ENCODE data around the gene TPST1. TPM values are rescaled to one million over a fixed set of nuclear protein-coding genes. Genes with fewer than 3 reads are reported as not detected.
A peak's percentile ranks its signal among the peaks of the same experiment; 100 is the strongest.
"Not testable (repeated sequence)": the region's sequence is repeated elsewhere in the genome, so short reads cannot be mapped to it uniquely, and the experiment has no call there.

Gene TPST1
- under 1 TPM; 0.67 to 0.79 TPM for total RNA-seq

- CTCF ChIA-PET = interaction anchor here (0.6 to 0.8 kb wide), 2 partner anchors 74 to 191 kb away, joined by 3 to 6 read pairs; no protein-coding TSS in a partner anchor
- Mint-ChIP-seq H3K9me3 (no peaks in the 10 kb centered on the region), H3K27ac (peak within 1 kb of the TSS; percentile 78), H3K4me3 (peak within 1 kb of the TSS; percentile 81), H3K4me1 (peaks cover 30% of the 10 kb centered on the region), H3K36me3 (ENCODE audit: low read depth) (no peaks in the 10 kb centered on the region), H3K27me3 (peaks cover 39% of the 10 kb centered on the region)
- POLR2A ChIA-PET = no interaction called here
- DNase-seq = peak; percentile 75
Measured at GRCh38 chr7:66204822-66205740, at the start of gene TPST1. TSS of gene TPST1 (plus strand) at chr7:66205334. CDS start at chr7:66240426, 35,092 bp downstream.

- DNase-seq, H3K27me3 Mint-ChIP-seq, H3K4me3 Mint-ChIP-seq, CTCF ChIA-PET, H3K9me3 Mint-ChIP-seq, H3K27ac Mint-ChIP-seq, H3K4me1 Mint-ChIP-seq: not testable (repeated sequence)
- H3K36me3 Mint-ChIP-seq (ENCODE audit: low read depth) = peaks cover 50% of the 10 kb centered on the region
- POLR2A ChIA-PET = interaction anchor here (1.0 kb wide), 1 partner anchor 8 kb away, joined by 3 read pairs; no protein-coding TSS in a partner anchor
Measured at GRCh38 chr7:66156035-66156434, 49.1 kb upstream of the TPST1 start.

GRCh38 chr7:66157060-66157459 is 48.1 kb upstream of the TPST1 start:
- Mint-ChIP-seq H3K27ac (no peak overlapping the region), H3K27me3 (no peaks in the 10 kb centered on the region), H3K36me3 (ENCODE audit: low read depth) (peaks cover 48% of the 10 kb centered on the region), H3K4me3 (no peak overlapping the region), H3K4me1 (no peaks in the 10 kb centered on the region), H3K9me3 (no peaks in the 10 kb centered on the region)
- ChIA-PET CTCF (interaction anchor here (0.7 kb wide), 1 partner anchor 52 kb away, joined by 3 read pairs; no protein-coding TSS in a partner anchor), POLR2A (interaction anchor here (1.0 kb wide), 1 partner anchor 9 kb away, joined by 3 read pairs; no protein-coding TSS in a partner anchor)
- DNase-seq = no peak

GRCh38 chr7:66162622-66163021 is 42.5 kb upstream of the TPST1 start:
- Mint-ChIP-seq H3K27me3 (no peaks in the 10 kb centered on the region), H3K36me3 (ENCODE audit: low read depth) (peaks cover 12% of the 10 kb centered on the region), H3K9me3 (no peaks in the 10 kb centered on the region), H3K27ac (no peak overlapping the region), H3K4me3 (no peak overlapping the region), H3K4me1 (no peaks in the 10 kb centered on the region)
- DNase-seq = no peak
- ChIA-PET POLR2A (no interaction called here), CTCF (no interaction called here)

GRCh38 chr7:66163186-66163610 is 41.9 kb upstream of the TPST1 start:
- Mint-ChIP-seq H3K27ac (no peak overlapping the region), H3K4me3 (no peak overlapping the region), H3K4me1 (no peaks in the 10 kb centered on the region), H3K36me3 (ENCODE audit: low read depth) (peaks cover 7% of the 10 kb centered on the region), H3K9me3 (no peaks in the 10 kb centered on the region), H3K27me3 (no peaks in the 10 kb centered on the region)
- POLR2A ChIA-PET = no interaction called here
- CTCF ChIA-PET = no interaction called here
- no peak for DNase-seq

GRCh38 chr7:66164356-66164755 is 40.8 kb upstream of the TPST1 start:
- no peak overlapping the region for H3K27ac Mint-ChIP-seq
- H3K36me3 Mint-ChIP-seq (ENCODE audit: low read depth) = peaks cover 3% of the 10 kb centered on the region
- no peaks in the 10 kb centered on the region for H3K4me1 Mint-ChIP-seq
- CTCF ChIA-PET = no interaction called here
- H3K4me3 Mint-ChIP-seq = no peak overlapping the region
- H3K27me3 Mint-ChIP-seq = no peaks in the 10 kb centered on the region
- H3K9me3 Mint-ChIP-seq = no peaks in the 10 kb centered on the region
- no peak for DNase-seq
- POLR2A ChIA-PET = no interaction called here

GRCh38 chr7:66167773-66168387 is 37.3 kb upstream of the TPST1 start:
- no peaks in the 10 kb centered on the region for H3K9me3 Mint-ChIP-seq
- no peaks in the 10 kb centered on the region for H3K27me3 Mint-ChIP-seq
- H3K4me3 Mint-ChIP-seq = no peak overlapping the region
- no peaks in the 10 kb centered on the region for H3K36me3 Mint-ChIP-seq (ENCODE audit: low read depth)
- no peaks in the 10 kb centered on the region for H3K4me1 Mint-ChIP-seq
- CTCF ChIA-PET = no interaction called here
- H3K27ac Mint-ChIP-seq = no peak overlapping the region
- DNase-seq = no peak
- POLR2A ChIA-PET = no interaction called here

- no peak overlapping the region for H3K27ac Mint-ChIP-seq
- no peaks in the 10 kb centered on the region for H3K27me3 Mint-ChIP-seq
- DNase-seq = no peak
- no peaks in the 10 kb centered on the region for H3K36me3 Mint-ChIP-seq (ENCODE audit: low read depth)
- CTCF ChIA-PET = interaction anchor here (0.6 to 1.5 kb wide), 2 partner anchors 27 to 865 kb away, joined by 3 to 4 read pairs; no protein-coding TSS in a partner anchor
- no peaks in the 10 kb centered on the region for H3K9me3 Mint-ChIP-seq
- no peak overlapping the region for H3K4me3 Mint-ChIP-seq
- POLR2A ChIA-PET = no interaction called here
- H3K4me1 Mint-ChIP-seq = no peaks in the 10 kb centered on the region
Measured at GRCh38 chr7:66169616-66170015, 35.5 kb upstream of the TPST1 start.

GRCh38 chr7:66170309-66171231 is 34.6 kb upstream of the TPST1 start:
- CTCF ChIA-PET = interaction anchor here (0.6 to 0.7 kb wide), 2 partner anchors 15 to 406 kb away, joined by 4 read pairs; no protein-coding TSS in a partner anchor
- Mint-ChIP-seq H3K4me1 (no peaks in the 10 kb centered on the region), H3K27ac (no peak overlapping the region), H3K36me3 (ENCODE audit: low read depth) (no peaks in the 10 kb centered on the region), H3K9me3 (no peaks in the 10 kb centered on the region), H3K27me3 (no peaks in the 10 kb centered on the region), H3K4me3 (no peak overlapping the region)
- DNase-seq = no peak
- POLR2A ChIA-PET = no interaction called here

GRCh38 chr7:66172536-66173401 is 32.4 kb upstream of the TPST1 start:
- H3K27ac Mint-ChIP-seq; H3K27me3 Mint-ChIP-seq; H3K9me3 Mint-ChIP-seq; POLR2A ChIA-PET; CTCF ChIA-PET; DNase-seq; H3K36me3 Mint-ChIP-seq (ENCODE audit: low read depth); H3K4me3 Mint-ChIP-seq; H3K4me1 Mint-ChIP-seq: not testable (repeated sequence)

- ChIA-PET POLR2A (no interaction called here), CTCF (no interaction called here)
- H3K4me1 Mint-ChIP-seq = no peaks in the 10 kb centered on the region
- H3K9me3 Mint-ChIP-seq = no peaks in the 10 kb centered on the region
- DNase-seq = no peak
- no peak overlapping the region for H3K27ac Mint-ChIP-seq
- no peaks in the 10 kb centered on the region for H3K27me3 Mint-ChIP-seq
- no peak overlapping the region for H3K4me3 Mint-ChIP-seq
- H3K36me3 Mint-ChIP-seq (ENCODE audit: low read depth) = no peaks in the 10 kb centered on the region
Measured at GRCh38 chr7:66173856-66174255, 31.3 kb upstream of the TPST1 start.

- POLR2A ChIA-PET; H3K4me1 Mint-ChIP-seq; H3K27me3 Mint-ChIP-seq; H3K27ac Mint-ChIP-seq; DNase-seq; CTCF ChIA-PET; H3K9me3 Mint-ChIP-seq; H3K4me3 Mint-ChIP-seq; H3K36me3 Mint-ChIP-seq (ENCODE audit: low read depth): not testable (repeated sequence)
Measured at GRCh38 chr7:66175006-66175405, 30.1 kb upstream of the TPST1 start.

Data from activated CD4-positive, alpha-beta T cell treated with anti-CD3 and anti-CD28 coated beads, Interleukin-2, amount 10 ng/mL, durations not matched to agents 7 days and 5 days (primary cell).